Gastrocnemius medialis (tissue), 4 donors: ENCODE data around the gene N4BP2L1. TPM values are rescaled to one million over a fixed set of nuclear protein-coding genes. Genes with fewer than 3 reads are reported as not detected.

Source experiments
- ATAC-seq, 2 donors: fragments of 150-250 bp; one replicate each; pipeline ENCODE4 v1.9.1; 2016
- DNase-seq, 2 donors: peaks; one replicate each; pipeline ENCODE4 v3.0.0-alpha.2; 2019
- H3K27ac ChIP-seq, 4 donors: fragments of 200-600 bp; sonication (generic); 1 replicate in 1 of 4; 2 replicates in 3 of 4; pipeline ENCODE4 v1.5.1; 2016 to 2018; ENCODE audit warnings: mild to moderate bottlenecking in 2 of 4, moderate library complexity in 1 of 4
- H3K27me3 ChIP-seq, 3 donors: fragments of 200-600 bp; sonication (generic) in 2 of 3; 1 replicate in 1 of 3; 2 replicates in 2 of 3; pipeline versions ENCODE4 v1.5.1 to v1.6.0; 2016 to 2019; ENCODE audit warnings: mild to moderate bottlenecking in 1 of 3, moderate library complexity in 1 of 3
- H3K36me3 ChIP-seq, 2 donors: fragments of 200-600 bp; sonication (generic) in 1 of 2; one replicate each; pipeline ENCODE4 v1.5.1; 2017 to 2018
- H3K4me1 ChIP-seq, 2 donors: fragments of 200-600 bp; sonication (generic) in 1 of 2; one replicate each; pipeline ENCODE4 v1.5.1; 2016 to 2017; ENCODE audit warnings: mild to moderate bottlenecking in 2 of 2
- H3K4me3 ChIP-seq, 4 donors: fragments of 200-600 bp; sonication (generic) in 3 of 4; 1 replicate in 1 of 4; 2 replicates in 3 of 4; pipeline ENCODE4 v1.5.1; 2016 to 2019; ENCODE audit warnings: mild to moderate bottlenecking in 2 of 4
- H3K9me3 ChIP-seq, 3 donors: fragments of 200-600 bp; sonication (generic) in 2 of 3; 1 replicate in 1 of 3; 2 replicates in 2 of 3; pipeline ENCODE4 v1.5.1; 2016 to 2019
- CTCF ChIP-seq, 5 experiments: fragments of 450-650 bp in 3 of 5; fragments of 200-600 bp in 2 of 5; sonication (generic) in 2 of 5; IDR thresholded peaks in 4 of 5; conservative IDR thresholded peaks in 1 of 5; 1 replicate in 4 of 5; 2 replicates in 1 of 5; pipeline ENCODE4 v1.5.1; 2016 to 2019; ENCODE audit warnings: antibody characterized with exemption in 5 of 5, mild to moderate bottlenecking in 3 of 5, moderate library complexity in 3 of 5
- POLR2A ChIP-seq, 2 donors: fragments of 450-650 bp; IDR thresholded peaks; one replicate each; pipeline ENCODE4 v1.6.1; 2017; ENCODE audit warnings: antibody characterized with exemption in 2 of 2, mild to moderate bottlenecking in 2 of 2, moderate library complexity in 2 of 2
- in situ Hi-C, 4 donors: fragments of 200-750 bp; cut with MboI; loops; one replicate each; pipeline versions ENCODE4 v1.15.0 to v1.8.0; 2017; ENCODE audit warnings: low sequenced_read_pairs in 4 of 4
- intact Hi-C: fragments of 100-400 bp; cut with DNase I; formaldehyde crosslinking; loops from one replicate; pipeline ENCODE4 v1.15.1; 2023; ENCODE audit warnings: low total_unique reads
- total RNA-seq, 4 donors: library from RNA; depleted of rRNA; stranded (reverse); fragments of >200 nt; gene quantifications; one replicate each; pipeline versions ENCODE4 v1.1.0 to v1.2.3, GENCODE V29; 2016

Gene N4BP2L1
- total RNA-seq, 4 donors from 2014 or later = 6.5 to 10.0 (median 7.2) TPM

- Histone ChIP-seq H3K27ac (no peak overlapping the region), H3K4me1 (peaks cover 17 to 18% of the 10 kb centered on the region in 2 donors), H3K4me3 (no peak overlapping the region), H3K27me3 (no peaks in the 10 kb centered on the region), H3K9me3 (no peaks in the 10 kb centered on the region), H3K36me3 (no peaks in the 10 kb centered on the region)
- ATAC-seq (no peak), DNase-seq (no peak)
- in situ Hi-C loops (no loop called here), intact Hi-C loops (no loop called here)
- TF ChIP-seq CTCF (IDR thresholded peaks at IDR 0.05 in 4 of 5, conservative IDR thresholded peaks at IDR 0.05 in 1 of 5) (no peak), POLR2A (IDR thresholded peaks at IDR 0.05) (no peak)
Measured at GRCh38 chr13:32423592-32423991, 4.3 kb downstream of the N4BP2L1 start.

GRCh38 chr13:32419862-32420261, 8.1 kb downstream of the N4BP2L1 start:
- intact Hi-C loops (no loop called here), in situ Hi-C loops (no loop called here)
- no peaks in the 10 kb centered on the region for H3K36me3 ChIP-seq
- H3K9me3 ChIP-seq = no peaks in the 10 kb centered on the region
- TF ChIP-seq POLR2A (IDR thresholded peaks at IDR 0.05) (no peak), CTCF (IDR thresholded peaks at IDR 0.05 in 4 of 5, conservative IDR thresholded peaks at IDR 0.05 in 1 of 5) (no peak)
- H3K4me1 ChIP-seq = no peaks in the 10 kb centered on the region
- no peak overlapping the region for H3K27ac ChIP-seq
- H3K27me3 ChIP-seq = no peaks in the 10 kb centered on the region
- no peak overlapping the region for H3K4me3 ChIP-seq
- ATAC-seq (no peak), DNase-seq (no peak)

- Histone ChIP-seq H3K4me3 (no peak overlapping the region), H3K9me3 (no peaks in the 10 kb centered on the region), H3K27ac (no peak overlapping the region), H3K4me1 (no peaks in the 10 kb centered on the region), H3K36me3 (no peaks in the 10 kb centered on the region), H3K27me3 (no peaks in the 10 kb centered on the region)
- ATAC-seq (no peak), DNase-seq (no peak)
- in situ Hi-C loops = no loop called here
- TF ChIP-seq CTCF (IDR thresholded peaks at IDR 0.05 in 4 of 5, conservative IDR thresholded peaks at IDR 0.05 in 1 of 5) = no peak
- TF ChIP-seq POLR2A (IDR thresholded peaks at IDR 0.05) = no peak
- intact Hi-C loops = no loop called here
Measured at GRCh38 chr13:32417995-32418394, 9.9 kb downstream of the N4BP2L1 start.

- intact Hi-C loops (no loop called here), in situ Hi-C loops (no loop called here)
- no peaks in the 10 kb centered on the region for H3K36me3 ChIP-seq
- H3K27ac ChIP-seq = no peak overlapping the region
- ATAC-seq (no peak), DNase-seq (no peak)
- H3K9me3 ChIP-seq = no peaks in the 10 kb centered on the region
- no peaks in the 10 kb centered on the region for H3K4me1 ChIP-seq
- H3K4me3 ChIP-seq = no peak overlapping the region
- TF ChIP-seq CTCF (IDR thresholded peaks at IDR 0.05 in 4 of 5, conservative IDR thresholded peaks at IDR 0.05 in 1 of 5) (peak in 1 of 5 experiments; percentile 32), POLR2A (IDR thresholded peaks at IDR 0.05) (no peak)
- H3K27me3 ChIP-seq = no peaks in the 10 kb centered on the region
Measured at GRCh38 chr13:32415019-32415418, 12.9 kb downstream of the N4BP2L1 start.

- Histone ChIP-seq H3K36me3 (no peaks in the 10 kb centered on the region), H3K4me3 (no peak overlapping the region), H3K27ac (no peak overlapping the region), H3K4me1 (no peaks in the 10 kb centered on the region), H3K27me3 (no peaks in the 10 kb centered on the region), H3K9me3 (no peaks in the 10 kb centered on the region)
- ATAC-seq (no peak), DNase-seq (no peak)
- in situ Hi-C loops = no loop called here
- TF ChIP-seq CTCF (IDR thresholded peaks at IDR 0.05 in 4 of 5, conservative IDR thresholded peaks at IDR 0.05 in 1 of 5) (no peak), POLR2A (IDR thresholded peaks at IDR 0.05) (no peak)
- intact Hi-C loops = no loop called here
Measured at GRCh38 chr13:32414580-32414979, 13.3 kb downstream of the N4BP2L1 start.
